A549 (cell line): ENCODE measurements around the gene SS18L1.

Source experiments
- CTCF ChIP-seq: fragments of >200 bp; sonication (Bioruptor Twin); formaldehyde crosslinking; IDR thresholded peaks from 3 replicates; pipeline ENCODE4 v1.5.1; 2016
- E2F6 ChIP-seq: IDR thresholded peaks from 2 replicates; pipeline ENCODE4 v1.6.1; 2012; ENCODE audit warnings: low read depth, borderline replicate concordance
- EP300 ChIP-seq, 2 experiments: fragments of >200 bp; sonication (Bioruptor Twin); formaldehyde crosslinking; IDR thresholded peaks; 2 replicates in 1 of 2; 3 replicates in 1 of 2; pipeline ENCODE4 v1.6.1; 2016 to 2017
- HOXA7 ChIP-seq: fragments of 250-450 bp; sonication (Bioruptor Pico); IDR thresholded peaks from 2 replicates; pipeline ENCODE4 v1.5.0; 2020; ENCODE audit warnings: mild to moderate bottlenecking, moderate library complexity
- JUN ChIP-seq, 2 experiments: fragments of >200 bp; sonication (Bioruptor Twin); formaldehyde crosslinking; IDR thresholded peaks; 2 replicates in 1 of 2; 3 replicates in 1 of 2; pipeline ENCODE4 v1.6.1; 2016 to 2017
- KDM1A ChIP-seq: fragments of 200-600 bp; sonication (generic); IDR thresholded peaks from 2 replicates; pipeline ENCODE4 v1.6.1; 2016; ENCODE audit warnings: low read depth, mild to moderate bottlenecking
- MAX ChIP-seq: IDR thresholded peaks from 2 replicates; pipeline ENCODE4 v1.6.1; 2012
- MAZ ChIP-seq: fragments of 150-350 bp; IDR thresholded peaks from 2 replicates; pipeline ENCODE4 v1.6.1; 2014; ENCODE audit warnings: antibody characterized with exemption, low read depth, low read length, borderline replicate concordance
- MYC ChIP-seq: IDR thresholded peaks from 2 replicates; pipeline ENCODE4 v1.6.1; 2012; ENCODE audit warnings: mild to moderate bottlenecking, inconsistent platforms, low read length, improper control_type of control experiment, borderline replicate concordance
- NR3C1 ChIP-seq: fragments of >200 bp; sonication (Bioruptor Twin); formaldehyde crosslinking; IDR thresholded peaks from 3 replicates; pipeline ENCODE4 v1.6.1; 2017
- POLR2A ChIP-seq: IDR thresholded peaks from 2 replicates; pipeline ENCODE4 v1.6.1; 2012; ENCODE audit warnings: mild to moderate bottlenecking, low read length
- RCOR1 ChIP-seq: fragments of 150-350 bp; IDR thresholded peaks from 2 replicates; pipeline ENCODE4 v1.6.1; 2014; ENCODE audit warnings: antibody characterized with exemption, low read length, low read depth
- REST ChIP-seq: fragments of 200-600 bp; sonication (generic); IDR thresholded peaks from 2 replicates; pipeline ENCODE4 v1.6.1; 2016; ENCODE audit warnings: antibody characterized with exemption, mild to moderate bottlenecking, moderate library complexity

GRCh38 chr20:62161347-62161746 lies 17.8 kb downstream of the SS18L1 start:
- no peak for TF ChIP-seq MYC
- no peak for TF ChIP-seq CTCF
- TF ChIP-seq HOXA7, result no peak
- TF ChIP-seq MAX, result no peak
- TF ChIP-seq NR3C1, result no peak
- no peak for TF ChIP-seq REST
- no peak for TF ChIP-seq EP300 (IDR thresholded peaks at IDR 0.05)
- no peak for TF ChIP-seq E2F6
- TF ChIP-seq JUN (IDR thresholded peaks at IDR 0.05), result no peak
- no peak for TF ChIP-seq RCOR1
- no peak for TF ChIP-seq POLR2A
- no peak for TF ChIP-seq MAZ
- no peak for TF ChIP-seq KDM1A
